GM19455 (cell line): ENCODE measurements around the gene BCAS3.

Experiments
- ATAC-seq: cut with Tn5 transposase; IDR thresholded peaks from one replicate; pipeline ENCODE4 v1.9.1; 2021; ENCODE audit not compliant: unreplicated experiment

Gene BCAS3

GRCh38 chr17:61053469-61053868 lies 375.8 kb downstream of the BCAS3 start:
- ATAC-seq, result no peak

- no peak for ATAC-seq
Observed at GRCh38 chr17:61054436-61054835, 376.8 kb downstream of the BCAS3 start.

- no peak for ATAC-seq
Observed at GRCh38 chr17:61057257-61057656, 379.6 kb downstream of the BCAS3 start.

- ATAC-seq, result no peak
Observed at GRCh38 chr17:61058066-61058465, 380.4 kb downstream of the BCAS3 start.

GRCh38 chr17:61063528-61063927 lies 385.9 kb downstream of the BCAS3 start:
- no peak for ATAC-seq

- no peak for ATAC-seq
Observed at GRCh38 chr17:61064087-61064951, 386.7 kb downstream of the BCAS3 start.

GRCh38 chr17:61065263-61065773 lies 387.7 kb downstream of the BCAS3 start:
- no peak for ATAC-seq

GRCh38 chr17:61066062-61066461 lies 388.4 kb downstream of the BCAS3 start:
- ATAC-seq, result no peak

- ATAC-seq, result no peak
Observed at GRCh38 chr17:61070649-61071048, 393.0 kb downstream of the BCAS3 start.

GRCh38 chr17:61072648-61073047 lies 395.0 kb downstream of the BCAS3 start:
- ATAC-seq, result no peak

- no peak for ATAC-seq
Observed at GRCh38 chr17:61073131-61073530, 395.5 kb downstream of the BCAS3 start.

- ATAC-seq, result no peak
Observed at GRCh38 chr17:61073799-61074513, 396.3 kb downstream of the BCAS3 start.

GRCh38 chr17:61075988-61076387 lies 398.3 kb downstream of the BCAS3 start:
- no peak for ATAC-seq

- no peak for ATAC-seq
Observed at GRCh38 chr17:61076621-61077031, 399.0 kb downstream of the BCAS3 start.

GRCh38 chr17:61081959-61082358 lies 404.3 kb downstream of the BCAS3 start:
- ATAC-seq, result no peak

GRCh38 chr17:61084260-61084659 lies 406.6 kb downstream of the BCAS3 start:
- no peak for ATAC-seq

GRCh38 chr17:61087024-61087423 lies 409.4 kb downstream of the BCAS3 start:
- ATAC-seq, result no peak

- ATAC-seq, result no peak
Observed at GRCh38 chr17:61088556-61088955, 410.9 kb downstream of the BCAS3 start.

GRCh38 chr17:61091096-61091495 lies 413.4 kb downstream of the BCAS3 start:
- ATAC-seq, result no peak

GRCh38 chr17:61097781-61098180 lies 420.1 kb downstream of the BCAS3 start:
- ATAC-seq, result no peak

- ATAC-seq, result no peak
Observed at GRCh38 chr17:61106354-61106753, 428.7 kb downstream of the BCAS3 start.

GRCh38 chr17:61116577-61116976 lies 438.9 kb downstream of the BCAS3 start:
- ATAC-seq, result no peak
